ENCODE data around the gene CALY.

Gene CALY

GRCh38 chr10:133334503-133335245 is 2.0 kb downstream of the CALY start:
- Histone ChIP-seq H3K36me3 (no peaks in the 10 kb centered on the region), H3K9ac (no peak overlapping the region), H3K4me1 (peaks cover 10 to 28% (median 22%) of the 10 kb centered on the region in 10 experiments; a peak in 17 of 20 replicates), H4K20me1 (peaks cover 0 to 4% (median 0%) of the 10 kb centered on the region in 11 experiments; a peak in 2 of 22 replicates), H3K4me3 (peak overlapping the region in 1 of 10 experiments; percentile 24; a peak in 2 of 20 replicates), H3K9me3 (replicated peaks in 1 of 11) (peaks cover 13 to 54% (median 50%) of the 10 kb centered on the region in 11 experiments; a peak in 21 of 22 replicates), H3K4me2 (no peak overlapping the region), H3K27me3 (peaks cover 46 to 80% (median 66%) of the 10 kb centered on the region in 11 experiments), H3K27ac (no peak overlapping the region)
- TF ChIP-seq Cebpa-rat (IDR thresholded peaks at IDR 0.05) = no peak

DNA sequence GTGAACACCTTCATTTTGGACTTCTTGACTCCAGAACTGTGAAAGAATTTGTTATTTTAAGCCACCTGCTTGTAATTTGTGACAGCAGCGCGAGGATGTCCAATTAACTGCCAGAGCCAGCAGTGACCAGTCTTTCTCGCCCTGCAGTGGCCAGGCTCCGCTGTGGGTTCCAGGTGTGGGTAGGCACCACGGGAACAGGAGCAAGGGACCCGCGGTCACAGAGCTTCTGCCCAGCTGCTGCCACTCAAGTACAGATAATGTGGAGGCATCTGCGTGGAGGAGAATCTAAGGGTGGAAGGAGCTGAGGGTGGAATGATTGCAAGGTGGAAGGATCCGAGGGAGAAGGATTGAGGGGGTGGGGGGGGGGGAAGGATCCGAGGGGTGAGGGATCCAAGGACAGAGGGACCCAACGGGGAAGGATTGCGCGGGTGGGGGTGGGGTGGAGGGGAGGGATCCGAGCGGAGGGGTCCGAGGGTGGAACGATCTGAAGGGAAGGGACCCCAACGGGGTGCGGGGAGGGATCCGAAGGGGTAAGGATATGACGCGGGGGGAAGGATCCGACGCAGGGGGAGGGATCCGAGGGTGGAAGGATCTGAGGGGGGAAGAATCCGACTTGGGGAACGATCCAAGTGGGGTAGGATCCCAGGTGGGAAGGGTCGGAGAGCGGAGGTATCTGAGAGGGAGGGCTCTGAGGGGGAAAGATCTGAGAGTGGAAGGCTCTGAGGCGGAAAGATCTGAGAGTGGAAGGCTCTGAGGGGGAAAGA is 3.6 kb downstream of the CALY start:
- H3K4me2 ChIP-seq = no peak overlapping the region
- no peaks in the 10 kb centered on the region for H3K36me3 ChIP-seq
- peaks cover 10 to 31% (median 23%) of the 10 kb centered on the region in 10 experiments; a peak in 17 of 20 replicates for H3K4me1 ChIP-seq
- no peak overlapping the region for H3K9ac ChIP-seq
- H3K27ac ChIP-seq = no peak overlapping the region
- peaks cover 60 to 93% (median 78%) of the 10 kb centered on the region in 11 experiments for H3K27me3 ChIP-seq
- H3K4me3 ChIP-seq = no peak overlapping the region
- peaks cover 13 to 38% (median 36%) of the 10 kb centered on the region in 11 experiments; a peak in 21 of 22 replicates for H3K9me3 ChIP-seq (replicated peaks in 1 of 11)
- TF ChIP-seq Cebpa-rat (IDR thresholded peaks at IDR 0.05) = no peak
- H4K20me1 ChIP-seq = peaks cover 0 to 11% (median 0%) of the 10 kb centered on the region in 11 experiments; a peak in 8 of 22 replicates

DNA sequence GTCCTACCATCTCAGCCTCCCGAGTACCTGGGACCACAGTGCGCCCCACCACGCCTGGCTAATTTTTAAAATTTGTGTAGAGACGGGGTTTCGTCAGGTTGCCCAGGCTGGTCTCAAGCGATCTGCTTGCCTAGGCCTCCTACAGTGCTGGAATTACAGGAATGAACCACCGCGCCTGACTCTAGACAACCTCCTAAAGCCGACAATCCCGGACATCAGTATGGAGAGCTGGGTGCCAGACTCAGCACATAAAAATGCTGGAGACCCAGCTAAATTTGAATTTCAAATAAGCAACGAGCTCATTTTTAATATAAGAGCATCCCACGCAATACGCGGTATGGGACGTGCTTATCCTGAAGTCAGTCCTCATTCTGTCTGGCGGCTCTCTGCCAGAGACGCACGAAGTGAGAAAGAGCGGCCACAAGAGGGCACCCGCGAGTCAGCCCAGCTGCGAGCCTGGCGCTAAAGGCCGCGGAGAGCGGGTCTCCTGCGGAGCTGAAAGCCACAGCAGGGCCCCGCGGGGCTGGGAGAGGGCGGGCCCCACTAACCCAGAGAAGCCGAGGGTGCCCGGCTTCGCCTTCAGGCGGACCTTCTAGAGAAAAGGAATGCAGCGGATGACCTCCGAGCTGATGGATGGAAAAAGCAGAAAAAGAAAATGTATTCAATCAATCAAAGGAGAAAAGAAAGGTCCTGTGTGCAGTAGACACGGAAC is 7.0 kb downstream of the CALY start:
- Histone ChIP-seq H3K36me3 (no peaks in the 10 kb centered on the region), H3K4me1 (peaks cover 8 to 26% (median 23%) of the 10 kb centered on the region in 10 experiments; a peak in 15 of 20 replicates), H3K9ac (peak overlapping the region in 7 of 11 experiments; percentile 0 to 50 (median 30); a peak in 7 of 22 replicates), H3K9me3 (replicated peaks in 1 of 11) (peaks cover 3 to 4% (median 3%) of the 10 kb centered on the region in 11 experiments; a peak in 21 of 22 replicates), H4K20me1 (peaks cover 0 to 40% (median 10%) of the 10 kb centered on the region in 11 experiments; a peak in 11 of 22 replicates), H3K27ac (no peak overlapping the region), H3K27me3 (peaks cover 60 to 93% (median 78%) of the 10 kb centered on the region in 11 experiments), H3K4me2 (peak overlapping the region; percentile 46 to 82 (median 72)), H3K4me3 (peak overlapping the region in 4 of 10 experiments; percentile 15 to 37 (median 30); a peak in 5 of 20 replicates)
- TF ChIP-seq Cebpa-rat (IDR thresholded peaks at IDR 0.05) = no peak

DNA sequence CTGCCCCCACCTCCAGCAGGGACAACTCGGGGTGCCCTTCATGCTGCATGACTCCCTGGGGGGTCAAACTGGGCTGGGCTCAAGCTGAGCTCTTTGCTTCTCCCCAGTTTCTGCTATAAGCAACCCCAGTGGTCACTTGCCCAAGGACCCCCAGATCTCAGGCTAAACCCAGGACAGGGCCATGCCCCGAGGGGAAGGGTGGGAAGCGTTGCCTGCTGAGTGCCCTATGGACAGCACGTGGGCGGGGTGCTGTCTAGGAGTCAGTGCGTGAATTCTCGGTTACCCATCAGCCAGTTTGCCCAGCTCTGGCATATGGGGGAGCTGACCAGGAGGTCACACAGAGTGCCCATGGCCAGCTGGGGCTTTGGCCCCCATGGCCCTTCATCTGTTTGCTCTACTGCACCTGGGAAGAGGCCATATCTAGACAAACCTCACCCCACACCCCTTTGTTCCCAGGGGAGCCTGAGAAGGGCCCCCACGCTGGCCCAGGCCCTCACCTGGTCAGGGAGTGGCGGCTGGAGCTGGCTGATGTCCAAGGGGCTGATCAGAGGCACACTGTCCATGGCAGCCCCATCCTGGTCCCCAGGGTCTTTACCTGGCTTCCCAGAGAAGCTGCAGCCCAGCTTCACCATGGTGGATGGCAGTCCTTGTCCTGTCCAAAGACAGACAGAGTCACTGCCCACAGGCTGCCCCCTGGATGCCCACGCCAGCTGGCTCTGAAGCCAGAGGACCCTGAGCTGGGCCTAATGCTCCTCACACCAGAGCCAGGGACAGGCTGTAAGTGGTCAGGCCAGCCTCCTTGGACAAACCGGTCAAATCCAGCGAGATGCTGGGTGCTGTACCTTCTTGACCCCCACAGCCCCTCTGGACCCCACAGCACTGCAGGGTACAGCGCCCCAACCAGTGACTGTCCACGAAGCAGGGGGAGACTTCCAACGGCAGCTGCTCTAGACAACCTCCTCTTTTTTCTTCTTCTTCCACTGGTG is 8.0 kb downstream of the CALY start:
- H4K20me1 ChIP-seq = peaks cover 0 to 40% (median 10%) of the 10 kb centered on the region in 11 experiments; a peak in 11 of 22 replicates
- H3K9ac ChIP-seq = no peak overlapping the region
- TF ChIP-seq Cebpa-rat (IDR thresholded peaks at IDR 0.05) = no peak
- peaks cover 56 to 85% (median 73%) of the 10 kb centered on the region in 11 experiments for H3K27me3 ChIP-seq
- H3K4me1 ChIP-seq = peaks cover 8 to 26% (median 23%) of the 10 kb centered on the region in 10 experiments; a peak in 15 of 20 replicates
- H3K4me2 ChIP-seq = no peak overlapping the region
- no peak overlapping the region for H3K27ac ChIP-seq
- no peak overlapping the region for H3K4me3 ChIP-seq
- H3K36me3 ChIP-seq = no peaks in the 10 kb centered on the region
- H3K9me3 ChIP-seq (replicated peaks in 1 of 11) = no peaks in the 10 kb centered on the region

DNA sequence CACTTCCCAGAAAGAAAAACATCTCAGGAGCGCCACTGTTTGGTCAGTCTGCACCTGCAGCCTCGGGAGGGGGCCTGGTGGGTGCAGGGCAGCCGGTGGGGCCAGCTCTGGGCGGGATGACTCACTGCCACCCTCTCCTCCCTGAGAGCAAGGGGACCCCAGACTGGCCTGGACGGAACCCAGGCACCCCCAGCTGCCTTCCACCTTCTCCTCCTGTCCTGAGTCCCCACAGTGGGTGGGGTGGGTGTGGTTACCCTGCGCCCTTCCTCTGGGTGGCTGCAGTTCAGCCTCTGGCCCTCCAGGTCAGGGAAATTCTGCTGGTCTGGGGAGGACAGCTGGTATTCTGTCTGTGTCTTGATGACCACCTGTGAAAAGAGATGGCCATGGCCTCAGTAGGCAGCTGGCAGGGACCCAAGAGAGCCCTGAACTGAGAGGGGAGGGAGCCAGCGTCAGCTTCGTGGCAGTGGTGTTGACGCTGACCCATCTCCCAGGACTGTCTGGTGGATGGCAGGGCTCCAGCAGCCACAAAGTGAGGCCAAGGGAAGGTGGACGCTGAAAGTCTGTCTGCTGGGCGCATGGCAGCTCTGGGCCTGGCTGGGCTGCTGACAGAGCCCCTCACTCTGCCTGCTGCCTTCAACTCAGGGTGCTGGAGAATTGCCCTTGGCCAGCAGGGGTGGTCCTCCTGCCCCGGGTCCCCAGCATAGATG is 8.9 kb downstream of the CALY start:
- peaks cover 0 to 40% (median 10%) of the 10 kb centered on the region in 11 experiments; a peak in 11 of 22 replicates for H4K20me1 ChIP-seq
- no peak for TF ChIP-seq Cebpa-rat (IDR thresholded peaks at IDR 0.05)
- H3K9ac ChIP-seq = 0 out of 22 replicates have a peak overlapping the region, but pooled peaks of 1 of the 11 experiments have one; percentile 23
- 0 out of 22 replicates have a peak overlapping the region, but pooled peaks of 2 of the 11 experiments have one; percentile 36 to 38 for H3K4me2 ChIP-seq
- H3K9me3 ChIP-seq (replicated peaks in 1 of 11) = no peaks in the 10 kb centered on the region
- no peaks in the 10 kb centered on the region for H3K36me3 ChIP-seq
- peaks cover 8 to 29% (median 23%) of the 10 kb centered on the region in 10 experiments; a peak in 16 of 20 replicates for H3K4me1 ChIP-seq
- H3K4me3 ChIP-seq = no peak overlapping the region
- no peak overlapping the region for H3K27ac ChIP-seq
- H3K27me3 ChIP-seq = peaks cover 53 to 77% (median 67%) of the 10 kb centered on the region in 11 experiments

- H3K27ac ChIP-seq = no peak overlapping the region
- peaks cover 0 to 40% (median 10%) of the 10 kb centered on the region in 11 experiments; a peak in 11 of 22 replicates for H4K20me1 ChIP-seq
- peak overlapping the region in 6 of 11 experiments; percentile 8 to 38 (median 18); a peak in 5 of 22 replicates for H3K4me2 ChIP-seq
- H3K4me3 ChIP-seq = no peak overlapping the region
- peaks cover 49 to 69% (median 59%) of the 10 kb centered on the region in 11 experiments for H3K27me3 ChIP-seq
- TF ChIP-seq Cebpa-rat (IDR thresholded peaks at IDR 0.05) = no peak
- no peaks in the 10 kb centered on the region for H3K9me3 ChIP-seq (replicated peaks in 1 of 11)
- no peaks in the 10 kb centered on the region for H3K36me3 ChIP-seq
- 0 out of 22 replicates have a peak overlapping the region, but pooled peaks of 1 of the 11 experiments have one; percentile 23 for H3K9ac ChIP-seq
- H3K4me1 ChIP-seq = peaks cover 8 to 30% (median 23%) of the 10 kb centered on the region in 10 experiments; a peak in 16 of 20 replicates
These were observed 9.7 kb downstream of the CALY start for GRCh38 chr10:133326745-133327650.

Data from BLaER1 treated with 17β-estradiol and CSF1 and Interleukin-3, amounts not matched to agents 10 nM and 100 nM (cell line).